Esophagus squamous epithelium (tissue), 5 donors: ENCODE results near the gene DAPK1. TPM values are rescaled to one million over a fixed set of nuclear protein-coding genes. Genes with fewer than 3 reads are reported as not detected.

Experiments used
- DNase-seq: peaks from one replicate; lab custom pipeline; 2025; lab: John Stamatoyannopoulos, UW
- H3K27ac ChIP-seq, 4 donors: fragments of 200-600 bp; sonication (generic); one replicate each; pipeline ENCODE4 v1.5.1; 2016 to 2019; ENCODE audit warnings: mild to moderate bottlenecking in 1 of 4
- H3K27me3 ChIP-seq, 4 donors: fragments of 200-600 bp; sonication (generic); 1 replicate in 3 of 4; 2 replicates in 1 of 4; pipeline versions ENCODE4 v1.5.1 to v1.6.0; 2017 to 2021; ENCODE audit warnings: antibody characterized with exemption in 1 of 4
- H3K36me3 ChIP-seq, 3 donors: fragments of 200-600 bp; sonication (generic); one replicate each; pipeline ENCODE4 v1.5.1; 2016 to 2019
- H3K4me1 ChIP-seq, 3 donors: fragments of 200-600 bp; sonication (generic); one replicate each; pipeline ENCODE4 v1.5.1; 2017 to 2019
- H3K4me3 ChIP-seq, 4 donors: fragments of 200-600 bp; sonication (generic); 1 replicate in 3 of 4; 2 replicates in 1 of 4; pipeline ENCODE4 v1.5.1; 2016 to 2019; ENCODE audit warnings: mild to moderate bottlenecking in 2 of 4, moderate library complexity in 1 of 4
- H3K9me3 ChIP-seq, 3 donors: fragments of 200-600 bp; sonication (generic); one replicate each; pipeline ENCODE4 v1.5.1; 2016 to 2019
- CTCF ChIP-seq, 6 experiments: fragments of 450-650 bp in 4 of 6; fragments of 200-600 bp in 2 of 6; sonication (generic) in 2 of 6; IDR thresholded peaks; one replicate each; pipeline ENCODE4 v1.5.1; 2016 to 2019; ENCODE audit warnings: antibody characterized with exemption in 6 of 6, mild to moderate bottlenecking in 4 of 6, moderate library complexity in 4 of 6
- POLR2A ChIP-seq, 4 donors: fragments of 450-650 bp; IDR thresholded peaks; one replicate each; pipeline ENCODE4 v1.6.1; 2017; ENCODE audit warnings: antibody characterized with exemption in 4 of 4, mild to moderate bottlenecking in 4 of 4, moderate library complexity in 3 of 4
- WGBS, 2 donors: methylation state at CpG; one replicate each; pipeline ENCODE4 v1.1.5; 2018; 5-methylcytosine and 5-hydroxymethylcytosine counted together
- intact Hi-C: fragments of 100-400 bp; cut with DNase I; formaldehyde crosslinking; loops from one replicate; pipeline ENCODE4 v1.15.0; 2022
- total RNA-seq, 4 donors: library from RNA; depleted of rRNA; stranded (reverse); fragments of >200 nt; gene quantifications; one replicate each; pipeline ENCODE4 v1.1.0, GENCODE V29; 2016
- donor health status: DM: yes; HTN: yes; CAD: no.

DAPK1 gene
- total RNA-seq, 4 donors from 2014 or later, result 2.2 to 14.5 (median 5.5) TPM

- peaks cover 0 to 29% (median 0%) of the 10 kb centered on the region in 3 donors for H3K4me1 ChIP-seq
- no peak overlapping the region for H3K27ac ChIP-seq
- DNase-seq, result no peak
- H3K4me3 ChIP-seq, result no peak overlapping the region
- H3K27me3 ChIP-seq, result no peaks in the 10 kb centered on the region
- no peaks in the 10 kb centered on the region for H3K36me3 ChIP-seq
- no peak for TF ChIP-seq POLR2A (IDR thresholded peaks at IDR 0.05)
- no peak for TF ChIP-seq CTCF (IDR thresholded peaks at IDR 0.05)
- no peaks in the 10 kb centered on the region for H3K9me3 ChIP-seq
- WGBS, 2 donors, result 92 to 93% methylated on average over 13 of the region's 13 CpGs
- intact Hi-C loops, result no loop called here
These were observed 8.4 kb downstream of the DAPK1 start for GRCh38 chr9:87505869-87506678.

GRCh38 chr9:87507576-87507975 lies 9.9 kb downstream of the DAPK1 start:
- no peak overlapping the region for H3K27ac ChIP-seq
- H3K4me1 ChIP-seq, result peaks cover 0 to 21% (median 0%) of the 10 kb centered on the region in 3 donors
- DNase-seq, result no peak
- intact Hi-C loops, result no loop called here
- H3K27me3 ChIP-seq, result no peaks in the 10 kb centered on the region
- no peak overlapping the region for H3K4me3 ChIP-seq
- no peaks in the 10 kb centered on the region for H3K9me3 ChIP-seq
- no peaks in the 10 kb centered on the region for H3K36me3 ChIP-seq
- TF ChIP-seq CTCF (IDR thresholded peaks at IDR 0.05) (no peak), POLR2A (IDR thresholded peaks at IDR 0.05) (no peak)
- 64 to 67% methylated on average over 4 of the region's 4 CpGs for WGBS, 2 donors

- no peak overlapping the region for H3K4me3 ChIP-seq
- no peak for DNase-seq
- no peak overlapping the region for H3K27ac ChIP-seq
- H3K36me3 ChIP-seq, result no peaks in the 10 kb centered on the region
- WGBS, 2 donors, result 80 to 83% methylated on average over 4 of the region's 4 CpGs
- intact Hi-C loops, result no loop called here
- no peak for TF ChIP-seq CTCF (IDR thresholded peaks at IDR 0.05)
- TF ChIP-seq POLR2A (IDR thresholded peaks at IDR 0.05), result no peak
- peaks cover 0 to 26% (median 6%) of the 10 kb centered on the region in 3 donors for H3K4me1 ChIP-seq
- H3K9me3 ChIP-seq, result no peaks in the 10 kb centered on the region
- H3K27me3 ChIP-seq, result no peaks in the 10 kb centered on the region
These were observed 12.6 kb downstream of the DAPK1 start for GRCh38 chr9:87510252-87510683.

- Histone ChIP-seq H3K27ac (no peak overlapping the region), H3K27me3 (no peaks in the 10 kb centered on the region), H3K4me3 (no peak overlapping the region), H3K9me3 (no peaks in the 10 kb centered on the region), H3K4me1 (peaks cover 0 to 43% (median 13%) of the 10 kb centered on the region in 3 donors), H3K36me3 (no peaks in the 10 kb centered on the region)
- TF ChIP-seq POLR2A (IDR thresholded peaks at IDR 0.05) (no peak), CTCF (IDR thresholded peaks at IDR 0.05) (no peak)
- WGBS, 2 donors, result 73 to 92% methylated on average over 4 of the region's 4 CpGs
- intact Hi-C loops, result no loop called here
- no peak for DNase-seq
These were observed 14.6 kb downstream of the DAPK1 start for GRCh38 chr9:87512311-87512710.

- WGBS, 2 donors, result 34 to 62% methylated on average over 4 of the region's 4 CpGs
- intact Hi-C loops, result no loop called here
These were observed 15.5 kb downstream of the DAPK1 start for GRCh38 chr9:87513161-87513560.

More at GRCh38 chr9:87513161-87513560, 15.5 kb downstream of the DAPK1 start:
- Histone ChIP-seq H3K36me3 (no peaks in the 10 kb centered on the region), H3K4me1 (peaks cover 0 to 43% (median 13%) of the 10 kb centered on the region in 3 donors), H3K4me3 (no peak overlapping the region), H3K27me3 (no peaks in the 10 kb centered on the region), H3K27ac (no peak overlapping the region), H3K9me3 (no peaks in the 10 kb centered on the region)
- TF ChIP-seq CTCF (IDR thresholded peaks at IDR 0.05), result no peak
- TF ChIP-seq POLR2A (IDR thresholded peaks at IDR 0.05), result no peak
- DNase-seq, result no peak
